ENCODE measurements around the gene HS1BP3.

Gene HS1BP3

DNA sequence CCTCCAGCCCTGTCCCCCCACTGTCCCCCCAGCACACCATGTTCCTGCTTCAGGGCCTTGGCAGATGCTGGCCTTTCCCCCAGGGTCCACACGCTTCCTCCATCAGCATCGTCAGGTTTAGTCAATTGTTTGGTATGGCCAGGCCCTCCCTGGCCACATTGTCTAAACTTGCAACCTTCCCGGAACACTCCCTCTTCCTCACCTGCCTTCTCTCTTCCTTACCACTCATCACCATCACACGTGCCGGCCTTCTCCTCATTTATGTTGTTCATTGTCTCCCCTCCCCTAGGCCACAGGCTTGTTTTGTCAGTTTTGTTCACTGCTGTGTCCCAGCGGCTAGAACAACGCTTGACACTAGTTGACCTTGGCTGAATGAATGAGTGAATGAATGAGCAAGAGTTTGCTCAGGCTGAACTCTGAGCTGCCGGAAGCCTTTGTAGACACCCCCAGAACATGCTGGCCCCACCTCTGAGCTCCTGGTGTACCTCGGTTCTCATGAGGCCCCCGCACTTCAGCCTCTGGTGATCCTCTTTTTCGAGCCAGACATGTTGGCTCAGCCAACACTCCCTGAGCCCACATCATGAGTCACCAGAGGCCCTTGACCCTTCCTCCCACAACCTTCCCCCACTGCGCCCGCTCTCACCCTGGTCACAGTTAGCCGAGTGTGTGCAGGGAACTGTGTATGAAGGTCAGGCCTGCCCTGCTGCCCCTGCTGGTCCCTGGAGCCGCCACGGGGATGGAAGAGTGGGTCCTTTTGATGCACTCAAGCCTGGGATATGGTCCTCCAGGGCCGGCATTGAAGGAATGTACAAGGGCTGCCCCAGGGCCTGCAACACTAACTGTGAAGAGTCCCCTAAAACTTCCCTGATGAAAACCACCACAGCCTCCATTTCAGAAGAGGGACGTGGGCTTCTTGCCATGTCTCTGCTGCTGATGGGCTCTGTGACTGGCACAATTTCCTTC is 57.5 kb downstream of the HS1BP3 start:
- in situ Hi-C loops (cut with MboI; ENCODE audit: low sequenced_read_pairs), result no loop called here

DNA sequence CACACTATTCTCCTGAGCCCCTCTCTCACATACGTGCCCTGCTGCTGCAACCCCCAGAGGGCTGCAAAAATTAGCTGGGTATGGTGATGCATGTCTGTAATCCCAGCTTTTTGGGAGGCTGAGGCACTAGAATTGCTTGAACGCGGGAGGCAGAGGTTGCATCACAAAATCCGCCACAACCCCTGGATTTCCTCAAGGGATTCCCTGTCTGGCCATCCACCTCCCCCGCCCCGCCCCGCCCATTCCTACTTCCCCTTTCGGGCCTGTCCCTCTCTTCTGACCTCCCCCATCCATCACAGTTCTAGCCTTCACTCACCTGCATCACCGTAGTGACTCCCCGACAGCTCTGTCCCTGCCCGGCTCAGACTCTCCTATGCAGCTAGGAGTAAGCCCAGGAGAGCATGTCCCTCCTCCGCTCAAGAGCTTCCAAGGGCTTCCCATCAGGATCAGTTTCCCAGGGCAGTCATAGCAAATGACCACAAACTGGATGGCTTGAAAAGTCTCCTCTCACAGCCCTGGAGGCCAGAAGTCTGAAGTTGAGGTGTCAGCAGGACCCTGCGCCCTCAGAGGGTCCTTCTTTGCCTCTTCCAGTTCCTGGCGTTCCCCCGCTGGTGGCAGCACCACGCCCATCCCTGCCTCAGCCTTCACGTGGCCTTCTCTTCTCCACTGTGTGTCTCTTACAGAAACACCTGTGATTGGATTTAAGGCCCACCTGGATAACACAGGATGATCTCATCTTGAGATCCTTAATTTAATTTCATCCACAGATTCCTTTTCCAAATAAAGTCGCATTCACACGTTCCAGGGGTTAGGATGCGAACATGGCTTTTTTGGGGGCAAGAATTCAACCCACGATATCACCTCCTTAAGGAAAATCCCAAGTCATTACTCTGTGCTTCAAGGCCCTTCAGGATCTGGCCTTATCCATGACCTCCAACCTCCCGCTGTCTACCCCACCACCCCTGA is 58.5 kb downstream of the HS1BP3 start:
- in situ Hi-C loops (cut with MboI; ENCODE audit: low sequenced_read_pairs), result no loop called here

DNA sequence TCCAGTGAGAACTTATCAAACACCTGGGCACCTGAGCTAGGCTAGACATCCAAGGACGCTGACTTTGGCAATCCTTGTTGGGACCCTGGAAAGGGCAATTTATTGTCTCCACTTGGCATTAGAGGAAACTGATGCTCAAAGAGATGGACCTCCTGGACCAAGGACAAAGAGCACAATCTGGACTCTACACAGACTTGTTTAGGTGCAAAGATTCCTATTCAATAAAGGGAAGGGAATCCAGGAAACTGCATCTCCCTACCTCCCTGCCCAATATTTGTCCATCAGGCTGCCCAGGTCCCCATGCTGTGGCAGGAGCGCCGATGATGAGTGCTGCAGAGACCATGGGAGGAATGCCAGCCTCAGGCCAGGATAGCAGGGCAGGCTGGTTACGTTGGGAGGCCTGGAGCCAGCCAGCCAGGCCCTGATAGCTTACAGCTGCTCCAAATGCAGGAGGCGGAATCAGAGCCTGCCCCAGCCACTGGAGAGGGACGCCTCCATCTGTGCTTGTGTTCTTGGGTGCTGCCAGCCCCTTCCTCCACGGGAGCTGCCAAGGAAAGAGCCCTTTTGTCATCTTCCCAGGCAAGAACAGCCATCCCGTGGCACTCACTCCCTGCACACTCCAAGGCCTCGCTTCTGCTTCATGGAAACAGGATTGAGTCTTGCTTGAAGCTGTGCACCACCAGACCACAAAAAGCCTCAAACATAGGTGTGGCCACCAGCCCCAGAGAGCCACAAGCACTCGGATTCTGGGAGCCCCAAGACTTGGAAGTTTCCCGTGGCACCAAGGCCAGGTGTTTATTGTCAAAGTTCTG is 60.0 kb downstream of the HS1BP3 start:
- in situ Hi-C loops (cut with MboI; ENCODE audit: low sequenced_read_pairs), result no loop called here

GRCh38 chr2:20589975-20590703 is 60.8 kb downstream of the HS1BP3 start:
- in situ Hi-C loops (cut with MboI; ENCODE audit: low sequenced_read_pairs), result no loop called here

DNA sequence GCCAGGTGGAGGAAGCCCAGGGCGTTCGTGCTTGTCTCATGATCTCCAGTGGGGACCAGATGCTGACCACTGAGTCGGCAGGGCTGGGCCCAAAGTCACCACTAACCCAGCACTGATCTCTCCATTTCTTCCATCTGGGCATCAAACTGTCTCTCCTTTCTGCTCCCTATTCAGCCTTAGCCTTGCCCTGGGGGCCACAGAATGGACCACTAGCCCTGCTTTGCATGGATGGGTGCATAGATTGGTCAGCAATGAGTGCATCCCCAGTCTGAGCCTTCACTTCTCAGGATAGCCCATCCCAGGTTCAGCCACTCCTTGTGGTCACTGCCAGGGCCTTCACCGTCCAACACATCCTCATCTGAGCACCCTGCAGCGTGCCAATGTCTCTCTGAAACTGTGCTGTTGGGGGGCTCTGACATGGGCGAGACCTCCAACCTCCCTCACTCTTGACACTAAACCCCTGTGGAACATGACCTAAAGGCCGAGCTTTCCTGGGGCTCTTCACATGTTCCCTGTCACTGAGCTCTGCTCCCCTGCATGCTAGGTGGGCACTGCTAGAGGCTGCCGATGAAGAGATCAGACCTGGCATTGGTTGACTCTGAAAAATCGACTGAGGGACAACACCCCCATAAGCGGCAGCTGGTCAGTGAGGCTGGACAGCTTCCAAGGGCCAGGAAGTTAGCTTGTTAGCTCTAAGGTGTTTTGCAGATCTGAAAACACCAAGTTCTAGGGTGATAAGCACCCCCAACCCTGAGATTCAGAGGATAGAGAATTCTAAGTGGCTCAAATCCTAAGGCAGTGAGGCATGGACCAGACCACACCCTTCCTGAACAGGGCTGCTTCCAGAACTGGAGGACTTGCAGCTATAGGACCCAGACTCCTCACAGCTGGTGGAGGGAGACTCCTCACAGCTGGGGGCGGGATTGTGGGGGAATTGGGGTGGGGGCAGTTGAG is 61.7 kb downstream of the HS1BP3 start:
- in situ Hi-C loops (cut with MboI; ENCODE audit: low sequenced_read_pairs), result no loop called here

DNA sequence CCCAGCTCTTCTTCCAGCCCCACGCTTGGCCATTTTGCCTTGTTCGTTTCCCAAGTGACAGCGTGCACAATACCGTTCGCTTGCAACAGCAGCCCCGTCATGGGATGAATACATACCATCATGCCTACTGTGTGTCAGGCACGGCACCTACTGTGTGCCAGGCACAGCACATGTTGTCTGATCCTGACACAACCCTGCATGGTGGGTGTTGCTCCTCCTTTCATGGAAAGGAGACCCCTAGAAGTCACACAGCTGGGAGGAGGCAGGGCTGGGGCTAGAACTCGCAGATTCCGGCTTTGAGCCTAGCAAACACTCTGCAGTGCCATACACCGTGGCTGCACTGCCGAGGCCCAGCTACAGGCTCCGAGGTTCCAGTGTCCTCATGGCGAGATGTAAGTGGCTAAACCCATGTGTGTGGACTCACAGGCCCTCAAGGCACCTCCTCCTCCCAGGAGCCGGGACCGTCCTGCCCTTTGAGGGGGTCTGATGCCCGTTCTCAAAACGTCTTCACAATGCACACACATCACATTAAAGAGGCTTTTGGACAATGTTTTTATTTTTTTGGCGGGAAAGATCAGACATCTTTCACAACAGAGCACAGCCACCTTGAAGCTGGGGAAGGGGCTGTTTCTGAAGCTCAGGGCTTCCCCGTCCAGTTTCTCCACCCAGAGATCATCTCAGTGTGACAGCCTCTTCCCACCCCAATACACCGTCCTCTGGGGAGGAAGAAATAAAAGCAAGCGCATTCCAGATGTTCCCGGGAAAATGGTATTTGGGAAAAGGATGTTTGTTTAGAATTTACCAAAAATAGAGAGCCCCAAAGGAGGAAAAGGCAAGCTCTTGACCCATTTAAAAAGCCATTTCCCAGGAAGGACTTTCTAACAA is 64.9 kb downstream of the HS1BP3 start:
- in situ Hi-C loops (cut with MboI; ENCODE audit: low sequenced_read_pairs), result no loop called here

DNA sequence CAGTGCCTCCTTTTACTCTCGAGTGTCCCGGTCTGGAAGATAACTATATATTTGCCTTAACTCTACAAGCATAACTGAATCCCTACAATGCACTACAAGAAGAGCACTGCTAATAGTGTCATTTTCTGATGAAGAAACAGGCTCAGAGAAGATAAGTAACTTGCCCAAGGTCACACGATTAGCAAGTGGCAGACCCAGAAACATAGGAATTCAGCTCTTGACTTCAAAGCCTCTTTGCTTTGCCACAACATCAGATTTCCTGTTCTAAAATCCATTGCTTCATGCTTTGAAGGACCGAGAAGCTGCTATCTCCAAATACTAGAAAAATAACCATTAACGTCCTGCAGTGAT is 65.6 kb downstream of the HS1BP3 start:
- in situ Hi-C loops (cut with MboI; ENCODE audit: low sequenced_read_pairs), result no loop called here

GRCh38 chr2:20584399-20585358 is 66.2 kb downstream of the HS1BP3 start:
- in situ Hi-C loops (cut with MboI; ENCODE audit: low sequenced_read_pairs), result no loop called here

DNA sequence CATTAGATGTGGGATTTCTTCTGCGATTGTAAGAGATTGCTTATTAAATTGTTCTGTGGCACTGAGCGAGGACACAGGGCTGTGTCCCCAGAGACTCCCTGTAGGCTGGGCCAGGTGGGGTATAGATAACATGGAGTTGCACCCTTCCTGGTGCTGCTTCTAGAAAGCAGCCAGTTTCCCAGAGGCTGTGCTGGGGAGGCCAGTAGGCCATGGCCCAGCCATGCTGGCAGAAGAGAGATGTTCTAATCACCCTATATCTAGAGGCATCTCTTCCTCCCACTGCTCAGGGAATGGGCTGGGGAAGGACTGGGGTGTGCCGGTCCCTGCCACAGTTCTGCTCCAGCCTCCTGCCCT is 66.9 kb downstream of the HS1BP3 start:
- in situ Hi-C loops (cut with MboI; ENCODE audit: low sequenced_read_pairs), result no loop called here

DNA sequence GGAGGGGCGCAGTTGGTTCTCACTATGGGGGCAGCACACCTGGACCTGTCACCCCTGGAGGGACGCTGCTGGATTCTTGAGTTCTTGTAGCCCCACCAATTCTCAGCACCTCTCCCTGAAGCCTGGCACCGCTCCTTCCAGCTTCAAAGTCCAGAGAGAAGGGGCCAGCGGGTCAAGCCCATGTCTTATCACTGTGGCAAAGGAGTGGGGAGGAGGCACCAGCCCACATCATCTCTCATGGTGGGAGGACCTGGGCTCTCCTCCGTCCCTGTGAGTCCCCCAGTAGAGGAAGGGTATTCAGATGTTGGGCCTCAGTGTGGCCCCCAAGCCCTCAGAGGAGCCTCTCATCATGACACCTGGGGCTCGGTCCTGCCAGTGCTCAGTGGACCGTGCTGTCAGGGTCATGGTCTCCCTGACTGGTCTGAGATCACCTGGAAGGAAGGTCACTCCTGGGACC is 67.4 kb downstream of the HS1BP3 start:
- in situ Hi-C loops (cut with MboI; ENCODE audit: low sequenced_read_pairs), result no loop called here

DNA sequence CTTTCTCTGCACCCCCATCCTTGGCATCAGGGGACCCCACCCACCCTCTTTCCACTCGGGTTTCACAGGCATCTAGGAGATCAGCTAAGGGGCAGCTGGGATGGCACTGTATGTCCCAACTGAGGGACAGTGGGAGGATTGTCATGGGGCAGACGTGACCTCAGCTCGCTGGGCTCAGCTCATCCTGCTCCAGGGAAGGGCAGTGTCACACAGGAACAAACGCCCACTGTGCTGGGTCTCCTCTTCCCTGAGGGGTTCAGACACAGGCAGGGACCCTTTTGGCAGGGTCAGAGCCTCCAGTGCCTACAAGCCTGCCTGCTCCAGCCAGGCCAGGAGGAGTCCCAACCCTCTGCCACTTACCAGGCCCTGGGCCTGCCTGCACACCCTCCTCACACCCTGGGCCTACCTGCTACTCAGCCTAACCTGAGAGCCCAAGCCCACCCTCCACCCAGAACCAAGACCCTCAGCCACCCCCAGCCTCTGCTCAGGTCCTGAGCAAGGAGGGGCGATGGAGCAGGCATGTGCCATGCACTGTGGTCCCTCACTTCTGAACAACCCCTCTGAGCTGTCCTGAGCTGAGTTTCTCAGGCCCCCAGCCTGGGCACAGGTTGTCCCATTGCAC is 68.2 kb downstream of the HS1BP3 start:
- in situ Hi-C loops (cut with MboI; ENCODE audit: low sequenced_read_pairs), result no loop called here

GRCh38 chr2:20580690-20581437 is 70.0 kb downstream of the HS1BP3 start:
- in situ Hi-C loops (cut with MboI; ENCODE audit: low sequenced_read_pairs), result no loop called here

DNA sequence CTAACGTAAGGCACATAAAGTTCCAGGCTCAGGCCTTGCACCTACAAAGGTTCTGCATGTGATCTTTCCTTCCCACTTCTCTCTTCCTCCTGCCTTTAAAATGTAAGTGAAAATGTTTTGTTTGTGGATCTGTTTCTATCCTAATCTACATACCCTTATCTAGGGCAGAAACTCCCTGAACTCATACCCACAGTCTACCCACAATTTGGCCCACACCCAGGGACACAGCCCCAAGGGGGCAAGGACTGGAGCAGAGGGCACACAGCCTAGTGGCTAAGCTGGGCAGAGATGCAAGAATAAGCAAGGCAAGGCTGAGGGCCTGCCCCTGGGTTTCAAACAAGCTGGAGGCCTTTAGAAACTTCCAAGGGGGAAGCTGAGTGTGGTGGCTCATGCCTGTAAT is 71.0 kb downstream of the HS1BP3 start:
- in situ Hi-C loops (cut with MboI; ENCODE audit: low sequenced_read_pairs), result no loop called here

GRCh38 chr2:20578895-20579825 is 71.7 kb downstream of the HS1BP3 start:
- in situ Hi-C loops (cut with MboI; ENCODE audit: low sequenced_read_pairs), result no loop called here
